Measurements from ENCODE around the gene DCLK1.

DNA sequence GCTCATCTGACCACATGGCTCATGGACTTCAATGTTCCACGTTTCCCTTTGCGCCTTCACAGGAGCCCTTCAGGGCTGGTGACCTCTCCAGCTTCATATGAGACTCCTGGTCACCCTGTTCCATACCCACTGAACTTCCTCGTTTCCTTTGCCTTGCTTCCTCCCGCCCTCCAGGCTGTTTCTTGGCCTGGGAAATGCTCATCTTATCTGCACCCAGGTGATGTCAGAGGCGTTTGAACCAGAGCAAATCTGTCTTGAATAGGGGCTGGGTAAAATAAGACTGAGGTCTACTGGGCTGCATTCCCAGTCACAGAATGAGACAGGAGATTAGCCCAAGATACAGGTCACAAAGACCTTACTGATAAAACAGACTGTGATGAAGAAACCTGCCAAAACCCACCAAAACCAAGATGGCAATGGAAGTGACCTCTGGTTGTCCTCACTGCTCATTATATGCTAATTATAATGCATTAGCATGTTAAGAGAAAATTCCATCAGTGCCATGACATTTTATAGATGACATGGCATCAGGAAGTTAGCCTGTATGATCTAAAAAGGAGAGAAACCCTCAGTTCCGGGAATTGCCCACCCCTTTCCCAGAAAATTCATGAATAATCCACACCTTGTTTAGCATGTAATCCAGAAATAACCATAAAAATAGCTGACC lies 102.7 kb downstream of the DCLK1 start:
- TF ChIP-seq POLR2A (IDR thresholded peaks at IDR 0.05) = no peak
- TF ChIP-seq, protein P1, sequence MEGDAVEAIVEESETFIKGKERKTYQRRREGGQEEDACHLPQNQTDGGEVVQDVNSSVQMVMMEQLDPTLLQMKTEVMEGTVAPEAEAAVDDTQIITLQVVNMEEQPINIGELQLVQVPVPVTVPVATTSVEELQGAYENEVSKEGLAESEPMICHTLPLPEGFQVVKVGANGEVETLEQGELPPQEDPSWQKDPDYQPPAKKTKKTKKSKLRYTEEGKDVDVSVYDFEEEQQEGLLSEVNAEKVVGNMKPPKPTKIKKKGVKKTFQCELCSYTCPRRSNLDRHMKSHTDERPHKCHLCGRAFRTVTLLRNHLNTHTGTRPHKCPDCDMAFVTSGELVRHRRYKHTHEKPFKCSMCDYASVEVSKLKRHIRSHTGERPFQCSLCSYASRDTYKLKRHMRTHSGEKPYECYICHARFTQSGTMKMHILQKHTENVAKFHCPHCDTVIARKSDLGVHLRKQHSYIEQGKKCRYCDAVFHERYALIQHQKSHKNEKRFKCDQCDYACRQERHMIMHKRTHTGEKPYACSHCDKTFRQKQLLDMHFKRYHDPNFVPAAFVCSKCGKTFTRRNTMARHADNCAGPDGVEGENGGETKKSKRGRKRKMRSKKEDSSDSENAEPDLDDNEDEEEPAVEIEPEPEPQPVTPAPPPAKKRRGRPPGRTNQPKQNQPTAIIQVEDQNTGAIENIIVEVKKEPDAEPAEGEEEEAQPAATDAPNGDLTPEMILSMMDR (IDR thresholded peaks at IDR 0.05) = no peak

Measured in esophagus squamous epithelium (tissue), 4 donors.